ENCODE data around the gene TEDC2. TPM values are rescaled to one million over a fixed set of nuclear protein-coding genes. Genes with fewer than 3 reads are reported as not detected.

Gene TEDC2
- polyA plus RNA-seq, 3 donors: 0.28 TPM; not detected in 2

DNA sequence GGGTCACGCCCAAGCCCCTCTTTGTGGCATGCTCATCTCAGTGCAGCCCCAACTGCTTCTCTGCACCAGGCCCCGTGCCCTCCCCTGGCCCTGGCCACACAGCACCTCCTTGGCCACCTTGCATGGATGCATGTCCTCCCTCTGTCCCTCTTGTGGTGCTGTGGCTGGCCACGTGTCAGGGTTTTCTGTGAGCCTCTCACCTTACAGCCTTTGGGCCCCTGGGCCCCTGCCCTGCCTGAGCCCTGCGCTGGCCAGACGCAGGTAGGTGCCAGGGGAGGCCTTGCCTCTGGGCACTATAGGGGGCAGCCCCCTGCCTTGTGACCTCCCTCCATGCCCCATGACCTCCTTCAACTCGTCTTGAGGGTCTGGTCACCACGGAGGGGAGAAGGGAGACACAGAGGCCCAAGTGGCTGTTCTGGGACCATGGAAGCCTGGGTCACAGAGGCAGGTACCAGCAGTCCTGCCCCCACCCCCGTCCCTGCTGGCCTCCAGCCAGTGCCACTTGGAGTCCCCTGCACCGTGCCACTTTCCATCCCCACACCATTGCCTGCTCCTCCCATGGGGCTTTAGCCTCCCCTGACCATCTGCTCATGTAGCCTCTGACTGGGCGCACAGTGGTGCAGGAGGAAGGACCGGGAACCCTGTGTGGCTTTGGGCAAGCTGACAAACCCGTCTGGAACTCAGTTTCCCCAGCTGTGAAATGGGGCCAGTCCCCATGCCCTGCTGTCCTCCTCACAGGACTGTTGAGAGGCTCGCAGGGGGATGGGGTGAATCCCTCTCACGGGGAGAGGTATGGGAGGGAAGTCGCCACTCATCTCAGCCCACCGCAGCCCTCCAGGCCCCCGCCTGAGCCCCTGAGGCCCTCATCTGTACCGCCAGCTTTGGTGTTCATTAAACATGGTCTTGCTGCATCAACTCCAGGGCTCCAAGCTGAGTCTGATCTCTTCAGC lies 42.3 kb downstream of the TEDC2 start:
- no peaks in the 10 kb centered on the region for H3K9me3 Mint-ChIP-seq
- DNase-seq: no peak
- no peak overlapping the region for H2AFZ ChIP-seq (ENCODE audit: insufficient read depth, low read depth, low read length, poor library complexity, severe bottlenecking)
- peaks cover 5% of the 10 kb centered on the region for H4K20me1 ChIP-seq (ENCODE audit: insufficient read depth, low read length)
- H3K27ac Mint-ChIP-seq: peak overlapping the region; percentile 31 to 68 (median 58)
- peak overlapping the region in 1 of 2 donors; percentile 74 for H3K4me3 Mint-ChIP-seq
- intact Hi-C loops (cut with micrococcal nuclease): loop anchor here (5.0 to 10.0 kb wide), 6 partner anchors 35 to 347 kb away; partner anchors contain the start of genes ABCA3 (in 1 of the 2), CCNF (in 1 of the 2) and TRAF7 (in 1 of the 2)
- H3K4me1 ChIP-seq (ENCODE audit: control insufficient read depth in 1 of 2, insufficient read depth in 2 of 2, low read length in 2 of 2): peaks cover 42 to 46% of the 10 kb centered on the region in 2 donors
- peak overlapping the region; percentile 67 for H3K4me2 ChIP-seq (replicated peaks; ENCODE audit: extremely low read depth, low read length, poor library complexity, severe bottlenecking)
- H3K79me2 ChIP-seq (ENCODE audit: insufficient read depth, low read length): peaks cover 7% of the 10 kb centered on the region
- peaks cover 12 to 27% of the 10 kb centered on the region in 2 donors for H3K36me3 Mint-ChIP-seq
- peak overlapping the region in 1 of 3 experiments; percentile 56 for H3K4me3 ChIP-seq (replicated peaks in 1 of 3; ENCODE audit: low read depth in 2 of 3, low read length in 3 of 3)
- H3K4me1 Mint-ChIP-seq: peaks cover 31% of the 10 kb centered on the region
- H3K27me3 Mint-ChIP-seq (ENCODE audit: low read depth in 3 of 3): no peaks in the 10 kb centered on the region
- peak overlapping the region; percentile 13 to 51 for H3K27ac ChIP-seq (ENCODE audit: low read depth in 1 of 2, low read length in 2 of 2)
- H3K9me3 ChIP-seq (replicated peaks in 1 of 2; ENCODE audit: control insufficient read depth in 1 of 2, insufficient read depth in 1 of 2, low read length in 2 of 2): no peaks in the 10 kb centered on the region
- WGBS (ENCODE audit: insufficient coverage): 82% methylated on average over 12 of the region's 18 CpGs
- H3K27me3 ChIP-seq (ENCODE audit: control insufficient read depth in 2 of 2, insufficient read depth in 2 of 2, low read length in 2 of 2): no peaks in the 10 kb centered on the region
- TF ChIP-seq, protein P1, sequence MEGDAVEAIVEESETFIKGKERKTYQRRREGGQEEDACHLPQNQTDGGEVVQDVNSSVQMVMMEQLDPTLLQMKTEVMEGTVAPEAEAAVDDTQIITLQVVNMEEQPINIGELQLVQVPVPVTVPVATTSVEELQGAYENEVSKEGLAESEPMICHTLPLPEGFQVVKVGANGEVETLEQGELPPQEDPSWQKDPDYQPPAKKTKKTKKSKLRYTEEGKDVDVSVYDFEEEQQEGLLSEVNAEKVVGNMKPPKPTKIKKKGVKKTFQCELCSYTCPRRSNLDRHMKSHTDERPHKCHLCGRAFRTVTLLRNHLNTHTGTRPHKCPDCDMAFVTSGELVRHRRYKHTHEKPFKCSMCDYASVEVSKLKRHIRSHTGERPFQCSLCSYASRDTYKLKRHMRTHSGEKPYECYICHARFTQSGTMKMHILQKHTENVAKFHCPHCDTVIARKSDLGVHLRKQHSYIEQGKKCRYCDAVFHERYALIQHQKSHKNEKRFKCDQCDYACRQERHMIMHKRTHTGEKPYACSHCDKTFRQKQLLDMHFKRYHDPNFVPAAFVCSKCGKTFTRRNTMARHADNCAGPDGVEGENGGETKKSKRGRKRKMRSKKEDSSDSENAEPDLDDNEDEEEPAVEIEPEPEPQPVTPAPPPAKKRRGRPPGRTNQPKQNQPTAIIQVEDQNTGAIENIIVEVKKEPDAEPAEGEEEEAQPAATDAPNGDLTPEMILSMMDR (IDR thresholded peaks at IDR 0.05): no peak
- H3K36me3 ChIP-seq (replicated peaks in 1 of 2; ENCODE audit: control insufficient read depth in 1 of 2, insufficient read depth in 2 of 2, low read length in 2 of 2): peaks cover 9 to 18% of the 10 kb centered on the region in 2 donors
- H3K9ac ChIP-seq (ENCODE audit: insufficient read depth, low read length, poor library complexity, severe bottlenecking): no peak overlapping the region

DNA sequence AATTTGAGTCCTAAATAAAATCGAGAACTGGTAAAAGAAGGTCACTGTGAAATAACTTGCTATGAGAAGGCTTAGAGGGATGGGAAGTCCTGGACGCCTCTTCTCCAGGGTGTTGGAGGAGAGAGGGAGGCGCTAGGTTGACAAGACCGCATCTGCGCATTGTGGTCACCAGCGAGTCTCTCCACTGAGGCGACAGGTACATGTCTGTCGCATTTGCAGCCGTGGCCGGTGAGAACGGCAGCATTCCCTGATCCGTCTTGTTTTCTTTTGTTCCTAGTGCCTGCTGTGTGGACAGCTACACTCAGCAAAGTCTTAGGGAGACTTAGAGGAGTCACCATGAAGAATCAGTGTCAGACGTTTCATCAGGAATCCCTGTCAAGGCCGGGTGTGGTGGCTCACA lies 45.8 kb downstream of the TEDC2 start:
- H3K4me3 ChIP-seq (replicated peaks in 1 of 3; ENCODE audit: low read depth in 2 of 3, low read length in 3 of 3): no peak overlapping the region
- peaks cover 64% of the 10 kb centered on the region for H3K4me1 Mint-ChIP-seq
- no peaks in the 10 kb centered on the region for H3K27me3 ChIP-seq (ENCODE audit: control insufficient read depth in 2 of 2, insufficient read depth in 2 of 2, low read length in 2 of 2)
- H3K27me3 Mint-ChIP-seq (ENCODE audit: low read depth in 3 of 3): peaks cover 0 to 1% (median 0%) of the 10 kb centered on the region in 3 donors
- peaks cover 5% of the 10 kb centered on the region for H4K20me1 ChIP-seq (ENCODE audit: insufficient read depth, low read length)
- no peaks in the 10 kb centered on the region for H3K9me3 ChIP-seq (replicated peaks in 1 of 2; ENCODE audit: control insufficient read depth in 1 of 2, insufficient read depth in 1 of 2, low read length in 2 of 2)
- TF ChIP-seq, protein P1 (IDR thresholded peaks at IDR 0.05): no peak
- peak overlapping the region; percentile 3 to 35 for H3K27ac ChIP-seq (ENCODE audit: low read depth in 1 of 2, low read length in 2 of 2)
- 98% methylated on average over 10 of the region's 14 CpGs for WGBS (ENCODE audit: insufficient coverage)
- H3K4me2 ChIP-seq (replicated peaks; ENCODE audit: extremely low read depth, low read length, poor library complexity, severe bottlenecking): no peak overlapping the region
- peaks cover 74 to 81% of the 10 kb centered on the region in 2 donors for H3K4me1 ChIP-seq (ENCODE audit: control insufficient read depth in 1 of 2, insufficient read depth in 2 of 2, low read length in 2 of 2)
- H2AFZ ChIP-seq (ENCODE audit: insufficient read depth, low read depth, low read length, poor library complexity, severe bottlenecking): no peak overlapping the region
- no peak overlapping the region for H3K9ac ChIP-seq (ENCODE audit: insufficient read depth, low read length, poor library complexity, severe bottlenecking)
- no peaks in the 10 kb centered on the region for H3K36me3 ChIP-seq (replicated peaks in 1 of 2; ENCODE audit: control insufficient read depth in 1 of 2, insufficient read depth in 2 of 2, low read length in 2 of 2)
- peaks cover 0 to 2% of the 10 kb centered on the region in 2 donors for H3K36me3 Mint-ChIP-seq
- H3K9me3 Mint-ChIP-seq: peaks cover 0 to 3% (median 0%) of the 10 kb centered on the region in 7 donors
- H3K79me2 ChIP-seq (ENCODE audit: insufficient read depth, low read length): peaks cover 24% of the 10 kb centered on the region
- intact Hi-C loops (cut with micrococcal nuclease): loop anchor here (5.0 to 10.0 kb wide), 5 partner anchors 33 to 351 kb away; partner anchors contain the start of genes NTN3 (in 1 of the 2), RNPS1 (in 1 of the 2) and TRAF7 (in 1 of the 2)
- H3K27ac Mint-ChIP-seq: peak overlapping the region in 5 of 7 donors; percentile 16 to 89 (median 61)
- H3K4me3 Mint-ChIP-seq: no peak overlapping the region
- no peak for DNase-seq
